NCI-H1694 (cell line): ENCODE results near the gene SNORC.
A peak's percentile ranks its signal among the peaks of the same experiment; 100 is the strongest.
"Not testable (repeated sequence)": the region's sequence is repeated elsewhere in the genome, so short reads cannot be mapped to it uniquely, and the experiment has no call there.

ENCODE experiments used
- DNase-seq: peaks from one replicate; lab custom pipeline; 2025; lab: John Stamatoyannopoulos, UW

The SNORC gene

GRCh38 chr2:232870018-232870765 is at the start of gene SNORC:
Gene SNORC (plus strand): TSS chr2:232870264. CDS start chr2:232870342, 78 bp downstream.
- DNase-seq, result no peak

- no peak for DNase-seq
Observed at GRCh38 chr2:232829988-232830387, 40.1 kb upstream of the SNORC start.

DNA sequence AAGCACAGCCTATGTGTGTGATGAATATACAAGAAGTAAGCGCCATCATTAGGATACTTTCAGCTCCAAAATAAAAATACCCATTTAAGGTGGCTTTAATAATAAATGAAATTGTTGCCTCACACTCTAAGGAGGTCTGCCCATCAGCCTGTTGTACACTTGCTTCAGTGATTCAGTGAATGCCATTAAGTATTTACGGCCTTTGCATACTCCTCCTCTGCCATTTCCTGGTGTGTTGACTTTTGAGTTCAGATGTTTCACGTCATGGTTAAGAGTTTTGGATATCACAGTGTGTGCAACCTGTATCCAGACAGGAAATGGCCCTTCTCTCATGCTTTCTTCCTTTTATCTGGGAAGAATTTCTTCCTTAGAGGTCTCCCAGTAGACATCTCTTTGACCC is 38.6 kb upstream of the SNORC start:
- no peak for DNase-seq

- DNase-seq, result no peak
Observed at GRCh38 chr2:232833830-232834229, 36.2 kb upstream of the SNORC start.

DNA sequence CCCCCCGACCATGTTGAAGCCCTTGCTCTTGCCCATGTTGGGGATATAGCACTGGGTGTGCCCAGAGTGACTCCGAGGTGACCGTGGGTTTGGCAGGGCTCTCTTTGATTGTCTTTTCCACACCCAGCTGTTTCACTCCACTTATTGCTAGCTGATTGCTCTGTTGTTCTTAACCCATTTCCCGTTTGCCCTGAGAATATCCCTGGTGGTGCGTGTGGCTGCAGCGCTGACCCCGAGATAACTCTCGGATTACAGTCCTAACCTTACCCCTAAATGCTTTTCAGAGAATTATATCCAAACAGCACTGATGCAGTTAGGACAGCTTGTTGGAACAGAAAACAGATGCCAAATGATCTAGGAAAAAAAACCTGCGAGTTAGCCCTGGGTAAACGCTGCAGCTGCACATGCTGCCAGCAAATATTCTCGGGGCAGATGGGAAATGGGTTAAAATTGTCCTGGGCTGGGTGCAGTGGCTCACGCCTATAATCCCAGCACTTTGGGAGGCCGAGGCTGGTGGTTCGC is 34.3 kb upstream of the SNORC start:
- DNase-seq, result peak; percentile 82

DNA sequence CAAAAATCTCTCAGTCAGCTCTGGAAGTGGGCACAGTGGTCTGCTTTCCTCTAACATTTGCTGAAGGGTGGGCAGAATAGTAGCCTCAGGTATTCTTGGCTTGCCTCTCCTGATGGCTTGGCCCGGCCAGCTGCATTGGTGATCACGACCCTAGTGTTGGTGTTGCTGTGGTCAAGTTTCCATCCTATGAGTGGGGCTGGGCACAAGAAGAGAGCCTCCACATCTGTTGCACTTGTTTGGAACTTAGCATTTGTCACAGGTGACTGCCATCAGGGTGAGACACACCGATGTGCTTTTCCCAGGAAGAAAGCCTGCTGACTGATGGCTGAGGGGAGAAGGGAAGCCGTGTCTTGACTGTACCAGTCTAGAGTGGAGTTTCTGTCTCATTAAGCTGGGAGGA is 33.1 kb upstream of the SNORC start:
- DNase-seq, result no peak

DNA sequence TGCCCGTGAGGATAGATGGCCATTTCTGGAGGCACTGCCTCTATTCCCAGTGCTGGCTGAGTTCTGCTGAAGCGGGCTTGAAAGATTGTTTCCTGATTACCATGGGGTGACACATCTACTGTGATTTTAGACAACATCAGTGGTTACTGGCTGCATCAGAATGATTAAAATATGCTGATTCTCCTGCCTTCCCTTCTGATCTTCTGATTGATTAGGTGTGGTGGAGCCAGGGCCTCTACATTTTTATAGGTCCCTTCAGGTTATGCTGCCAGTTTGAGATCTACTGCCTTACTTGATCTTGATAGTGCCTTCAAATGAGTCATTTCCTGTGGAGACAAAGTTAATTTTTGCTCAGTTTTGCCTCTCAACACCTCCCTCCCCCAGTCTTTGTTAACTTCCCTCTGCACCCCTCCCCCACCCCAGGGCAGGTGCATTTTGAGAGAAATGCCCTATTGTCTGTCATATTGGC is 31.6 kb upstream of the SNORC start:
- no peak for DNase-seq

GRCh38 chr2:232839411-232840079 is 30.5 kb upstream of the SNORC start:
- DNase-seq, result no peak

DNA sequence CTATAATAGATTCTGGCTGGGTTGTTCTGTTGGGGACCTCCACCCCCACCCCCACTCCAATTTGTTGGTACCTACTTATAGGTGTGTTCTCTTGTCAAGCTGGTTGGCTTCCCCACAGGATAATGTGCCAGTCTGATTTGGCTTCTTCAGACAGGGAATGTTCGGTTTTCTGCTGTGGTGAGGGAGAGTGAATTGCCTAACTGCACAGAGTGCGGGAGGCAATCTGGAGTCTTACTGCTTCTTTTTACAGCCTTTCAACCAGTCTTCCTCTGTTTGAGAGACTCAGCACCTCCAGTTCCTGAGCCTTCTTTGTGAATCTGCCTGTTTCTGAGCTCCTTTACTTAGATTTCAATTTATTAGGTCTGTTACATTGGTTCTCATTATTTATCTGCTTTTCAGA is 27.4 kb upstream of the SNORC start:
- DNase-seq, result no peak

GRCh38 chr2:232843834-232844233 is 26.2 kb upstream of the SNORC start:
- no peak for DNase-seq

DNA sequence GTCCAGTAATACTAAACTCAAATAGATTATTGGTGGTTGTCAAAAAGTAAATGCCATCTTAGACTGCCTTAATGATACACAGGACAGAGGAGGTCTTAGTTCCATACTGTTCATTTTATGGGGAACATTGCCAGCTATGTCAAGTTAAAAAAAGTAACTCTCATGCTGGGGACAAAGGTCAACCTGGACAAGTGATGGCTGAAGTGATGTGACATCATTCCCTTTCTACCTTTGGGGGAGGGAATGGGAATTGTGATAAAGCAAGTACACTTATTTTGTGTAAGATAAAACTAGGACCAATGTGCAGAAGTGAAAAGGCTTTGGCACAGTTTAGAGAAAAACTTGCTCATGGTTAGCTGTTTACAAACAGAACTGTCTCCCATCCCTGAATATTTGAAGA is 24.0 kb upstream of the SNORC start:
- no peak for DNase-seq

DNA sequence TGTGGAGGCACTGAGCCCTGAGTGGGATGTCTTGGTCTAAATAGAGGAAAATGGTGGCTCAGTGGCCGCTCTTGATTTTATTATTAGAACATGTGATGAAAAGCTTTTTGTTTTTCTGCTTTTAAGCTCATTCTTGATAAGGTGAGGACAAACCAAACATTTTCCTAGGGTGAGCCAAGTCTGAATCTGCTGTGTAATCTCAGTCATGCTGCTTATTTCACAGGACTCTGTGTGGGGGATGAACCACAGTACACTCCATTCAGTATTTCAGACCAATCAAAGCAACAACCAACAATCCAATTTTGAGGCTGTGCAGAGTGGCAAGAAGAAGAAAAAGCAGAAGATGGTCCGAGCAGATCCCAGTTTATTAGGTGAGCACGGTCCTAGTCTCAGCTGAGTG is 20.0 kb upstream of the SNORC start:
- DNase-seq, result no peak

GRCh38 chr2:232852081-232852480 is 18.0 kb upstream of the SNORC start:
- not testable (repeated sequence) for DNase-seq

- DNase-seq, result no peak
Observed at GRCh38 chr2:232852676-232853075, 17.4 kb upstream of the SNORC start.

- DNase-seq, result no peak
Observed at GRCh38 chr2:232854082-232854481, 16.0 kb upstream of the SNORC start.

GRCh38 chr2:232857158-232857563 is 12.9 kb upstream of the SNORC start:
- DNase-seq, result no peak

- no peak for DNase-seq
Observed at GRCh38 chr2:232859385-232859916, 10.6 kb upstream of the SNORC start.

GRCh38 chr2:232860593-232861241 is 9.3 kb upstream of the SNORC start:
- no peak for DNase-seq

DNA sequence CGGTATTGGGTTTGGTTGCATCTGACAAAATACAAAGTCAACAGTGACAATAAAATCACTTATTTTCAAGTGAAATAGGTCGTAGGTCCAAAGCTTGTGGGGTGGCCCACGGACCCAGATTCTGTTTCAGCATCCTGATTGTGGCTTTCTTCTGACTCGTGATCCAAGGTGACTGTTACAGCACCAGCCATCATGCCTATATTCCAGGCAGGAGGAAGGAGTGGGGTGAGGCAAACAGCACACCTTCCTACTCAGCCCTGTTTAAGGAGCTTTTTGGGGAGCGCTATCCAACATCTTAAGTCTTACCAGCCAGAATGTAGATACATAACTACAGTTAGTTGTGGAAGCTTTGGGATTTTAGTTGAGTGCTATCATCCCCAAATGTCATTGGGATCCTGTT is 8.7 kb upstream of the SNORC start:
- DNase-seq, result no peak

DNA sequence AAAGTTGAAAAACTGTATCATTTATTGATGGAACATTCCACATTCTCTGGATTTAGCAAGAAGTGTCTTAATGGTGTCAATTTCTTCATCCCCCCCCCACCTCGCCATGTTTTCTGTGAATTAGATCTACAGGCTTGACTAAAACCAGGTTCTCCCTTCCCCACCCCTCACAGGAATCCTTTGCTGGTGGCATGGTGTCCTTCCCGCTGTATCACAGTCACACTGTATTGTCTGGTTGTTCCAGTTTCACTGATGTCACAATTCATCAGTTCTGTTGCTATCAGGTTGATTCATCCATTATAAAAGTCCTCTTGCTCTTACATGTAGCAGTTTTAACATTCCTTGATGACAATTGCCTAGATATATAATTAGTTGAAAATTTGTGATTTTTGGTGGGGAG is 6.1 kb upstream of the SNORC start:
- no peak for DNase-seq

DNA sequence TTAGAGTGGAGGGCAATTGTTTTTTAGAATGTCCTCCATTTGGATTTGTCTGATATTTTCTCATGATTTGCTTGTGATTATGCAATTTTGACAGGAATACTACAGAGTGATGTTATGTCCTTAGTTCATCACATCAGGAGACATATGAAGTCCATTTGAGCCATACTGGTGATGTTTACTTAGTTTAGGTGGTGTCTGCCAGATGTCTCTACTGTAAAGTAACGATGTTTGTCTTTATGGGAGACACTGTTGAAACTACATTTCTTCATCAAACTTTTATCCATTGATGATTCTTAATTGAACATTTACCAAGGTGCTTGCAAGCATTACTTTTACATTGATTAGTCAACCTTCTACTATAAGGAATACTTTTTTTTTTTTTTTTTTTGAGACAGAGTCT is 4.9 kb upstream of the SNORC start:
- no peak for DNase-seq

- no peak for DNase-seq
Observed at GRCh38 chr2:232866104-232866503, 4.0 kb upstream of the SNORC start.
